ENCODE data around the gene TAS2R13.
A peak's percentile ranks its signal among the peaks of the same experiment; 100 is the strongest.

The TAS2R13 gene

GRCh38 chr12:10939163-10939562, 29.8 kb upstream of the TAS2R13 start, which contains the start of gene TAS2R14:
TAS2R14 (minus strand) TSS chr12:10939263; CDS start chr12:10939207, 56 bp downstream.
- TF ChIP-seq, protein P1, sequence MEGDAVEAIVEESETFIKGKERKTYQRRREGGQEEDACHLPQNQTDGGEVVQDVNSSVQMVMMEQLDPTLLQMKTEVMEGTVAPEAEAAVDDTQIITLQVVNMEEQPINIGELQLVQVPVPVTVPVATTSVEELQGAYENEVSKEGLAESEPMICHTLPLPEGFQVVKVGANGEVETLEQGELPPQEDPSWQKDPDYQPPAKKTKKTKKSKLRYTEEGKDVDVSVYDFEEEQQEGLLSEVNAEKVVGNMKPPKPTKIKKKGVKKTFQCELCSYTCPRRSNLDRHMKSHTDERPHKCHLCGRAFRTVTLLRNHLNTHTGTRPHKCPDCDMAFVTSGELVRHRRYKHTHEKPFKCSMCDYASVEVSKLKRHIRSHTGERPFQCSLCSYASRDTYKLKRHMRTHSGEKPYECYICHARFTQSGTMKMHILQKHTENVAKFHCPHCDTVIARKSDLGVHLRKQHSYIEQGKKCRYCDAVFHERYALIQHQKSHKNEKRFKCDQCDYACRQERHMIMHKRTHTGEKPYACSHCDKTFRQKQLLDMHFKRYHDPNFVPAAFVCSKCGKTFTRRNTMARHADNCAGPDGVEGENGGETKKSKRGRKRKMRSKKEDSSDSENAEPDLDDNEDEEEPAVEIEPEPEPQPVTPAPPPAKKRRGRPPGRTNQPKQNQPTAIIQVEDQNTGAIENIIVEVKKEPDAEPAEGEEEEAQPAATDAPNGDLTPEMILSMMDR (IDR thresholded peaks at IDR 0.05): no peak

DNA sequence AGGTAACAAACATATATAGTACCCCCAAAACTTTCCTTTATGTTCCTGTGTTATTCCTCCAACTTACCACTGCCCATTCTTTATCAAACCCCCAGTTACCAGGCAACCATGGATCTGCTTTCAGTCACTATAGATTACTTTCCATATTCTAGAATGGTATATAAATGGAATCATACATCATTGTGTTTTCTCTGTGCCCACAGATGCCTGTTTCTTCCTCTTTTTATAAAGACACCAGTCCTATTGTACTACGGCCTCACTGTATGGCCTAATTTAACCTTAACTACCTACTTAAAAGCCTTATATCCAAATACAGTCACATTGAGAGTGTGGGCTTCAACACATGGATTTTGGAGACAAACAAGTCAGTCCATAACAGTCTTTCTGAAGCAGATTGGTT, 27.1 kb upstream of the TAS2R13 start:
- TF ChIP-seq, protein P1 (IDR thresholded peaks at IDR 0.05): no peak

DNA sequence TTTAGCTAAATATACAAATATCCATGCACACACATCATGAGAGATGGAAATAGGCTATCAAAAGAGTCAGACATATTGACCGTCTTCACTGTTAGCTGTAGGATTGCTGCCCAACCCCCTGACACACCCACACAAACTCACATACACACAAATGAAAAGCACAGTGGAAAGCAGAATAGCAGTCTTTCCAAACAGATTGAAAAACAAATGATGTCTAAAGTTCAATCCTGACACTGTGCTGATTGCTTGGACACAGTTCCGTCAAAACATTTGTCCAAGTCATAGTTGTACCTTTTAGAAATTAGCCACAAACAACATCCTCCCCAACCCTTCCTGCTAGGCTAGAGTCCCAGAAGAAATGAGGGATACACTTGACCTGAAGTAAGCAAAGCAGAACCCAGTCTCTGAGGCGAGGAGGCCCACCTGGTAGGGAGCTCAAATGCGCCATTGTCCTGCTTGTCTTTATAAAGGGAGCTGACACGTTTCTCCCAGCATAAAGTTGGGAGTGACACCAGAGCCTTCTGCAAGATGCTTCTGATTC, 19.5 kb upstream of the TAS2R13 start, which contains the start of gene PRH2:
TSS of gene PRH2 (plus strand) at position 491 of the 541 bp plus-strand sequence. CDS start at position 529, 38 bp downstream.
- TF ChIP-seq, protein P1 (IDR thresholded peaks at IDR 0.05): no peak

- TF ChIP-seq, protein P1 (IDR thresholded peaks at IDR 0.05): no peak
Measured at GRCh38 chr12:10926269-10926668, 16.9 kb upstream of the TAS2R13 start.

- TF ChIP-seq, protein P1 (IDR thresholded peaks at IDR 0.05): no peak
Measured at GRCh38 chr12:10919809-10920208, 10.4 kb upstream of the TAS2R13 start.

DNA sequence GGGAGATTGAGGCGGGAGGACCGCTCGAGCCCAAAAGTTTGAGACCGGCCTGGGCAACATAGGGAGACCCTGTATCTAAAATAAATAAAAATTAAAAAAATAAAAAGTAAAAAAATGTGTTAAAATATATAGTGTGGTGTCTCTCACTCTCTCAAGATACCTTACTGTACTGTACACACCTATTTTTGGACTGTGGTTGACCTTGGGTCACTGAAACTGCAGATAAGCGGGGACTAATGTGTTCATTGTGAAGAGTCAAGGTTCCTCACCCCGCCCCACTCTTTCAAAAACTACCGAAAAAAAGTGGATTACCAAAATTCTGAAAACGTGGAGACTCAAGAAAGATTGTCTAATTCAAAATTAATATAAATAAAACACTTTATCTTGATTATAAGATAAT, 1.0 kb upstream of the TAS2R13 start:
- TF ChIP-seq, protein P1 (IDR thresholded peaks at IDR 0.05): no peak

DNA sequence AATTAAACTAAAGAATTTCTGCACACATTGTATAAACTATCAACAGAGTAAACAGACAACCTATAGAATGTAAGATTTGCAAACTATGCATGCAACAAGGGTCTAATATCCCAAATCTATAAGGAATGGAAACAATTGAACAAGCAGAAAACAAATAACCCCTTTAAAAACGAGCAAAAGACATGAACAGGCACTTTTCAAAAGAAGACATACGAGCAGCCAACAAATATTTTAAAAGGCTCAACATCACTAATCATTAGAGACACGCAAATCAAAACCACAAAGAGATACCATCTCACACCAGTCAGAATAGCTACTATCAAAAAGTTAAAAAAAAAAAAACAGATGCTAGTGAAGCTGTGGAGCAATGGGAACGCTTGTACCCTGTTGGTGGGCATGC, 4.7 kb downstream of the TAS2R13 start:
- TF ChIP-seq, protein P1 (IDR thresholded peaks at IDR 0.05): no peak

DNA sequence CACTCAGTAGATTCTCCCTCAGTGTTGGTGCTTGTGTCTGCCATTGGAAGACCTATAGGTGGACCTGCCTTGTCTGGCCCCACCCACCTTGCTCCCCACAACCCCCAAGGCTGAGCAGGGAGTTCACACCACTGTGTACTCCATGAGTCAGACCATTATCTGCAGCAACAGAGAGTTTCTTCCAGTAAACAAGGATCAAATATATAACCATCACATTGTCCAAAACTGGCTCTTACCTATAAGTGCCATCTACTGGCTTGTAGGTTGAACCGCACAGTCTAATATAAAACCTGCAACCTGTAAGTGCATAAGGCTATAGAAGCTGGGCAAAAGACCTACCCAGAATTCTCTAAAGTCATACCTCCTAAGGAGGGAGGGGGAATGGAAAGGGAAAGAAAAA, 7.9 kb downstream of the TAS2R13 start:
- TF ChIP-seq, protein P1 (IDR thresholded peaks at IDR 0.05): peak; percentile 54
